ENCODE measurements around the gene ALOX5AP. TPM values are rescaled to one million over a fixed set of nuclear protein-coding genes. Genes with fewer than 3 reads are reported as not detected.

Gene ALOX5AP
- total RNA-seq, 1 experiment from 2014 or later: not detected

DNA sequence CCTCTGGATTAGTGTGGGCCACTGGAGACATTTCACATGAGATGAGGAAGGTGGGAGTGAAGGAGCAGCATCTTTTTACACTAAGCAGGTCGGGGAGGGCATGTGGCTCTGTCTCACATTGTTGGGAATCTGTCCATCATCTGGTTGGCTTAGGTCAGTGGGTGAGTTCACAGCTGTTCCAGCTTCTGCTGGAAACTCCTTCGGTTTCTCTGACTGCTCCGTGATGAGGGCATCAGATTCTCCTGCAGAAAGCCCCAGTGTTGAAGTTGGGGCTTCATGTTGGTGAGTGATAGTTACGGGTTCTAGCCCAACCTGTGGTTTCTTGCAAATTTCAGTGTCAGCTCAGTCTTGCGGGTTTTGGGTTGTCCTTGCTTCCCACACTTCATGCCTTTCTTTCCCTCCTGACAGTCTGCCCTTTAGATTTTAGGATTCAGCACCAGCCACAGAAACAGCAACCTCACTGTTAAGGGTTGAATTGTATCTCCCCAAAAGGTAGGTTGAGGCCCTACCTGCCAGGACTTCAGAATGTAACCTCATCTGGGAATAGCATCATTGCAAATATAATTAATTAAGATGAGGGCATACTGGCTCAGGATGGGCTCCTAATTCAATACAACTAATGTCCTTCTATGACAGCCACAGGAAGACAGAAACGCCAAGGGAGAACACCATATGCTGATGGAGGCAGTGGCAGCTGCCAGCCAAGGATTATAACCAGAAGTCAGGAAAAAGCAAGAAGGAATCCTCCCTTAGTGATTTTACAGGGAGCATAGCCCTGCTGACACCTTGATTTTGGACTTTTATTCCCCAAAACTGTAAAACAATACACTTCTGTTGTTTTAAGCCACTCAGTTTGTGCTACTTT is 7.6 kb upstream of the ALOX5AP start:
- no peaks in the 10 kb centered on the region for H3K4me1 ChIP-seq (ENCODE audit: insufficient read depth, low read length, poor library complexity, severe bottlenecking)
- H3K4me3 ChIP-seq (ENCODE audit: low read depth, low read length, poor library complexity, severe bottlenecking): no peak overlapping the region
- no peaks in the 10 kb centered on the region for H3K9me3 ChIP-seq (ENCODE audit: low read depth, low read length, poor library complexity, severe bottlenecking)
- no TSS peak for BruUV-seq (replicated peaks)
- H3K36me3 ChIP-seq (ENCODE audit: insufficient read depth, low read length, poor library complexity, severe bottlenecking): no peaks in the 10 kb centered on the region
- H3K27me3 ChIP-seq (replicated peaks; ENCODE audit: insufficient read depth, low read depth, low read length, poor library complexity): no peaks in the 10 kb centered on the region
- TF ChIP-seq CTCF (conservative IDR thresholded peaks at IDR 0.05; ENCODE audit: low read depth, low read length): no peak
- no peak for TF ChIP-seq EZH2 (IDR thresholded peaks at IDR 0.05; ENCODE audit: borderline replicate concordance, low read depth, low read length, poor library complexity, severe bottlenecking)
- intact Hi-C loops (cut with micrococcal nuclease; ENCODE audit: unreplicated experiment): no loop called here
- no peak overlapping the region for H3K27ac ChIP-seq (ENCODE audit: low read depth, low read length, poor library complexity, severe bottlenecking)
- ChIA-PET CTCF (no interaction called here), POLR2A (ENCODE audit: low non-redundant PET) (no interaction called here)
- DNase-seq (ENCODE audit: low spot score): no peak

DNA sequence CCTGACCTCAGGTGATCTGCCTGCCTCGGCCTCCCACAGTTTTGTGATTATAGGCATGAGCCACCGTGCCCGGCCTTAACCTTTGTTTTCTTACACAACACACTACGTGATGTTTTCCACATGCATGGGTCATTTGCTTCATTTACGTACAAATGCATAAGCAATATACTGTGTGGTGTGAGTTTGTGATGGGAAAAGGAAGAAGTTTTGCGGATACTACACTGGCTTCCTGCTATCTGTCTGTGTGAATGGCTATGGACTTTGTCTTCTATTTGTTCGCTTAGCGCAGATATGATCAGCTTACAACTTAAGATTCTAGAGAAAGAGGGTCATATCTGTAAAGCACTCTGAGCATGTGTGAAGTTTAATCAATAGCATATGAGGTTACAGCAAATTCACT is 5.5 kb upstream of the ALOX5AP start:
- intact Hi-C loops (cut with micrococcal nuclease; ENCODE audit: unreplicated experiment): no loop called here
- H3K9me3 ChIP-seq (ENCODE audit: low read depth, low read length, poor library complexity, severe bottlenecking): no peaks in the 10 kb centered on the region
- no peaks in the 10 kb centered on the region for H3K27me3 ChIP-seq (replicated peaks; ENCODE audit: insufficient read depth, low read depth, low read length, poor library complexity)
- H3K4me1 ChIP-seq (ENCODE audit: insufficient read depth, low read length, poor library complexity, severe bottlenecking): no peaks in the 10 kb centered on the region
- no peaks in the 10 kb centered on the region for H3K36me3 ChIP-seq (ENCODE audit: insufficient read depth, low read length, poor library complexity, severe bottlenecking)
- CTCF ChIA-PET: no interaction called here
- no peak overlapping the region for H3K27ac ChIP-seq (ENCODE audit: low read depth, low read length, poor library complexity, severe bottlenecking)
- DNase-seq (ENCODE audit: low spot score): no peak
- no peak overlapping the region for H3K4me3 ChIP-seq (ENCODE audit: low read depth, low read length, poor library complexity, severe bottlenecking)
- no TSS peak for BruUV-seq (replicated peaks)
- TF ChIP-seq EZH2 (IDR thresholded peaks at IDR 0.05; ENCODE audit: borderline replicate concordance, low read depth, low read length, poor library complexity, severe bottlenecking): no peak
- TF ChIP-seq CTCF (conservative IDR thresholded peaks at IDR 0.05; ENCODE audit: low read depth, low read length): no peak
- POLR2A ChIA-PET (ENCODE audit: low non-redundant PET): no interaction called here

- Histone ChIP-seq H3K9me3 (ENCODE audit: low read depth, low read length, poor library complexity, severe bottlenecking) (no peaks in the 10 kb centered on the region), H3K4me3 (ENCODE audit: low read depth, low read length, poor library complexity, severe bottlenecking) (no peak overlapping the region), H3K27ac (ENCODE audit: low read depth, low read length, poor library complexity, severe bottlenecking) (no peak overlapping the region), H3K27me3 (replicated peaks; ENCODE audit: insufficient read depth, low read depth, low read length, poor library complexity) (no peaks in the 10 kb centered on the region), H3K36me3 (ENCODE audit: insufficient read depth, low read length, poor library complexity, severe bottlenecking) (no peaks in the 10 kb centered on the region), H3K4me1 (ENCODE audit: insufficient read depth, low read length, poor library complexity, severe bottlenecking) (no peaks in the 10 kb centered on the region)
- TF ChIP-seq CTCF (conservative IDR thresholded peaks at IDR 0.05; ENCODE audit: low read depth, low read length) (no peak), EZH2 (IDR thresholded peaks at IDR 0.05; ENCODE audit: borderline replicate concordance, low read depth, low read length, poor library complexity, severe bottlenecking) (no peak)
- no TSS peak for BruUV-seq (replicated peaks)
- DNase-seq (ENCODE audit: low spot score): no peak
- ChIA-PET POLR2A (ENCODE audit: low non-redundant PET) (no interaction called here), CTCF (no interaction called here)
- intact Hi-C loops (cut with micrococcal nuclease; ENCODE audit: unreplicated experiment): no loop called here
Observed at GRCh38 chr13:30730526-30730925, 4.8 kb upstream of the ALOX5AP start.
